HG03558 (cell line): ENCODE data around the gene PITPNB.

ENCODE experiments used
- ATAC-seq: cut with Tn5 transposase; IDR thresholded peaks from one replicate; pipeline ENCODE4 v1.9.1; 2021; ENCODE audit warnings: moderate number of reproducible peaks; ENCODE audit not compliant: unreplicated experiment; ENCODE audit errors: extremely low read depth

The PITPNB gene

DNA sequence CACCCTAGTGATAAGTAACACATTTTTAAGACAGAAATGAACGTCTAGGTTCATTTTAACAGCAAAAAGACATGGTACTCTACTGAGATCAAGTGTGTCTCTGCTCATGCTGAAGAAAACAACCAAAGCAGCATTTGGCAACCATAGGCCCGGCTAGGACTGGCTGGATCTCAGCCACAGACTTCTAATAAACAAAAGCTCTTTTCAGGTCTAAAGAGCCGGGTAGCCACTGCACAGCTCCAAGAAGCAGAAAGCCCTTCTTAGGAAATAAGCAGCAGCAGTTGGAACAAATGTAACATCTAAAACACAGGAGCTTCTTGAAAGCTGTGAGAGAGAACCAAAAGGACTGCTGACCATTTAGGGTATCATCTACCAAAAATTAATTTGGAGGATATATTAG is 37.6 kb downstream of the PITPNB start:
- no peak for ATAC-seq

DNA sequence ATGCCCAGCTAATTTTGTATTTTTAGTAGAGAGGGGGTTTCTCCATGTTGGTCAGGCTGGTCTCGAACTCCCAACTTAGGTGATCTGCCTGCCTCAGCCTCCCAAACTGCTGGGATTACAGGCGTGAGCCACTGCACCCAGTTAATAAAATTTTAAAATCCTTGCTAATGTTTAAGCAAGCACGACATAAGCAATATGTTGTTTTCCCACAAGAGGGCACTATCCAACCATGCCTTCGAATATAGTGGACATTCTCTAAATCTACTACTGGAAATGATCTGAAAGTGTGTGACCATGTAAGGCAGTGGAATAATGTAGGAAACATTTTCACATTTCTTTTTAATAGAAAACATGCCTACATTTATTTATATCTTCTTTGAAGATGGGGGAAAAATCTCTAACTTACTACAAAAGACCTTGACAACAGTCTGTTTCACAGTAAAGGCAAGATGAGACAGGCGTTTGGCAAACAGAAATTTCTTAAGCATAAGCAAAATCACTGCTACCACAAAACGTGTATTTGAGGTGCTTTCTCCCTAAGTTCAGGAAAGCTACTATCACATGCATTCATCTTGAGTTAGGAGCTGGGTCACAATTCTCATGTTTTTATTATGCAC is 38.2 kb downstream of the PITPNB start:
- no peak for ATAC-seq

DNA sequence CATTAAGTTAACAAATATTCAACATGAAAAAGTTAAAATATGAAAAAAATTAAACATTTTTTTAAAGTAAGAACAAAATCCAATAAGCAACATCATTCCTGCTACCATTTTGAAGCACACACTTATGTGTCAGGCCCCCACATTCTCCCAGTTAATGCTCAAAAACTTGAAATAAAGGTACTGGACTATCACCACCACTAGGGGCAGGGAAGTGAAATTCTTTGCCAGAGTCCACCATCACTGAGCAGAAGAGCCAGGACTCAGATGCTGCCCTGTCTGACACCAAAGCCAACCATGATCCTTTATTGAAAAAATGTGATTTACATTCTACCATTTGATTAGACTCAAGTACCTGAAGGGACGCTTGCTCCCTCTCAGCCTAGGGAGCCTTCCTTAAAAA is 39.1 kb downstream of the PITPNB start:
- ATAC-seq: no peak

DNA sequence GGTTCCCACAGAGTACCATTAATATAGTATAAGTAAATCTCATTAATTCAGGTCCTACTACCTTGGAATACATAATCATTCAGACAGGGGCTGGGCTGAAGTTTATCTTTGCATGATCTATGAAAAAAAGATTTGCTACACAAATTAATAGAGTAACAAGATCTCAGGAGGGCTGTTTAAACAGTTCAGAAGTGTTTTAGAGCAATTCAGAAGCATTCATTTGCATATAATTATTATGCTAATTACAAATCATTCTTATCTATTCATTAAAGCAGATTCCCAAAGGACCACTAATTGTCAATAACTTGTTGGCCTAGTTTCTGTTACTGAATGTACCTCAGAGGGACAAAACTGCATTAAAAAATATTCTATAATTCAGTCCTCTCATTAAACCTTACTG is 40.5 kb downstream of the PITPNB start:
- ATAC-seq: no peak

DNA sequence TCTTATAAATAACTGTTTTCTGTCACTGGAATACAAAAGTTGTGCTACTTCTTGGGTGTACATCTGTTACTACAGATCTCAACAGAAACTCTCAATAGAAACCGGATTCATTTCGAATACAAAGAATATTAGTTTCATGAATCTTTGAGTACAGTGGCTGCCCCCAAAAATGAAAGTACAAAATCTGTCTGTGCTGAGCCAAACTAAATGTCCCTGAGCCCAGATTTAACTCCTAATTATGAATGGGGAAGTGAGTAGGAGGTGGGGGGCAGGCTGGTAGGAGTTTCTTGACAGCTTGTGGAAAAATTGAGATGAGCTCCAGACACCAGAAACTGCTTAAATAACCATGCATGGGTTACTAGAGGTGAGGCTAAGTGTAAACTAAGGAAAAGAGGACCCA is 41.6 kb downstream of the PITPNB start:
- ATAC-seq: no peak

DNA sequence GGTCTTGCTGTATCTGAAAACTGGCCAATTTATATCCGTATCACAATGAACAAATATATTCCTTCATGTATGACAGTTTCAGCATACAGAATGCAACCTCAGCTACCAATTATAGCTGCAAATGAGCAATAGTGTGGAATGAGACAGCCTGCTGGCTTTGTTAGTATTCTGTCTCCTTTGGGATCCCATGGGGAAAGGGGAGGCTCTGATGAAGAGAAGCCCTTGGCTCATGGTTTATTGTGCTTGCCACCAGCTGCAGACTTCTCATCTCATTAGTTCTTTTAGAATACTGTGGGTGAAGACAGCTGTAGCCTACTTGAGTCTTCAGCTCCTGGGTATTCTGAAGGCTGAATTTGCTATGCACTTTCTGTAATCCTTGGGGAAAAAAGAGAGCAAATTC is 42.4 kb downstream of the PITPNB start:
- no peak for ATAC-seq

DNA sequence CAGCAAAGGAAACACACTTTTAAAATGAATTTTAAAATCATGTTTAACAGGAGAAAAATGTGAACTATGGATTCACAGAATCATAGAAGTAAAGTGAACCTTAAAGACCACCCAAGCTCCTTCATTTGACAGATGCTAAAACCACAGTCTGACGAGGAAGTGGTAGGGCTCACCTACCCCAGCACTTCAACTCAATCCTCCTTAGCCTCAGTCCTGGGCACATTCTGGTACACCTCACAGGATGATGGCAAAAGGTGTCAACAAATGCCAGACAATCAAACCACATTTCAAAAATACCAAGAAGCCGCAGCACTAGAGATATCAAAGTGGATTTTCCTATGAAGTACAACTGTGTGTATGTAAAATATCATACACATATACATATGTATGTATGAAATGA is 43.1 kb downstream of the PITPNB start:
- no peak for ATAC-seq

DNA sequence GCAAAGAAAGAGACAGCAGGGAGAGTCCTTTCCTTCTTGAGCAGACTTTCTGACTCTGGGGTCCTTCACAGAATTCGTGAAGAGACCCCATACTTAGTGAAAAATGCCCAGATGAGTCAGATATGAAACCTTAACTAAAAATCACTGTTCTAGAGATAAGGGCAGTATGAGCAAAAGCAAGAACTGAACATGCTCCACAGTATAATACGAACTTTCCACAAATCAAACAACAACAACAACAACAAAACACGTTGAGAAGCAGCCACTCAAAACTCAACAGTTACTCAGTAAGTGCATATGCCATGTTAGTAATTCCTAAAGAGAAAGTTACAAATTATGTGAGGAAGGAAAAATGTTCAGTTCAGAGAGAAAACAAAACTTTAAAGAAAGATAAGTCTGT is 44.3 kb downstream of the PITPNB start:
- ATAC-seq: no peak

DNA sequence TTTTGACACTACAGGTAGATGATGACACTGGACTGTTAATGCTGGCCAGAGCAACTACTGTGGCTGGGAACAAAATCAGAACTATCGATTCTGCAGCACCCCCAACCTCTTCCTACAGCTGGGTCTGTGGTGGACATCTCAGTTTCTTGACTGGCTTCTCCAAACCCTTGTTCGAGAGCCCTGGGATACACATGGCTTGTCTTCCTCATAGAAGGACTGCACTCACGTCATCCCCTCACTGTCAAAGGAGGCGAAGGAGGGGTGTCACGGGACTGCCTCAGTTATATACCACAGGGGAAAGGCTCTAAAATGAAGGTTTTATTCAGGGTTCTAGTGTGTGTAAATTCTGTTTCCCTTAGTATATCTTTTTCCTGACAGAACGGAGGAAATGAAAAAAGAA is 44.9 kb downstream of the PITPNB start:
- ATAC-seq: no peak

DNA sequence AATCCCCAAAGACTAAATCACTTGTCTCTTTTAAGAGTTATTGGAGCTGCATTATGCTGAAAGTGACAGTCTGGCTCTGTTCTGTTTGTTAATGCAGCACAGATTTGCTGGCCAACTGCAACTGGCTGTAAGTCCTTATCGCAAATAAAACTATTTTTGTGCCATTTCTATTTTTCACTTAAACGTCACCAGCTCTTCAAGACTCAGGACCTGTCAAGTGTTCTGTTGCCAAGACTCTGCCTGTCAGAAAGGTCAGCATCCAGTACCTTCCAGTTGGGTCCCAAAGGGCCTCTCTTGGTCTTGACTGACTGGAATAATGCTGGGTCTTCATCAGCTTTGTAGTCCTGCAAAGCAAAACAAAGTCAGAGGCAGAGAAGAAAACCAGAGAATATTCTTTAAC is 45.6 kb downstream of the PITPNB start:
- no peak for ATAC-seq

DNA sequence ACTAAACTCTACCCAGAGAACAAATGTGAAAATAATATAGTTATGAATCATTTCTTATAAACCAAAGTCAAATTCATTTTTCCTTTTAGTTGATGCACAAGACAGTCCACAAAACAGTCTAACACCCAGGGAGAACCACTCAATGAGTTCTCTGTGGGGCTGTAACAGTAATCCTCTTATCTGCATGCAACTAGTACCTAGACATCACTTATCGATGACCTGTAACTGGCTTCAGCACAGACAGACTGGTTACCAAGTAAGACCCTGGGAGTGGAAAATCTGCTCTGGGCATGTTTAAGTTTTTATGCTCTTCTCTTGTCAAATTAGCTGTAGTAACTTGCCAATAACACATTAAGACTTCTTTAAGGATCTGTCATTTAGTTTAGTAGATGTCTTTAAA is 46.6 kb downstream of the PITPNB start:
- ATAC-seq: no peak

DNA sequence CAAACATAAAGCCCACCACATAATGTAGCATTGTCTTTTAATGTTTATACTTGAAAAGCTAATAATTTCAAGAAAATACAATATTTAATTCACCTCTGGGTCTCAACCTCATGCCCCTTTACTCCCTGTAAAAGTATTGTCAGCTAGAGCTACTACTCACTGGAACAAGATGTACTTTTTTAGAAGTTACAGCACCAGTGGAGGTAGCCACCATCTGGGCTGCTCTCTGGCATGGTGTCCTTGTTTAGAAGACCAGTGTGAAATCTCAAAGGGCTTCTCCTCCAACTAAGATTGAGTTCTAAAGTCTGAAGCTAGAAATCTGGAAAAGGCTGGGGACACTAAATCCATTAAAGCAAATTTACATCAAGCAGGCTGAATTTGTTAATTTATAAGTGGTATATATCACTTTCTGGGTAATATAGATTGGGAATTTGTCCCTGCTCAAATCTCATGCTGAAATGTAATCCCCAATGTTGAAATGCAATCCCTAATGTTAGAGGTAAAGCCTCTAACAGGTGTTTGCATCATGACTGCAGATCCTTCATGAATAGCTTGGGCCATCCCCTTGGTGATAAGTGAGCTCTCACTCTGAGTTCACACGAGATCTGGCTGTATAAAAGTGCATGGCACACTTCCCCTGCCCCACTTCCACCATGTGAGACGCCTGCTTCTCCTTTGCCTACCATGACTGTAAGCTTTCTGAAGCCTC is 47.6 kb downstream of the PITPNB start:
- ATAC-seq: no peak

DNA sequence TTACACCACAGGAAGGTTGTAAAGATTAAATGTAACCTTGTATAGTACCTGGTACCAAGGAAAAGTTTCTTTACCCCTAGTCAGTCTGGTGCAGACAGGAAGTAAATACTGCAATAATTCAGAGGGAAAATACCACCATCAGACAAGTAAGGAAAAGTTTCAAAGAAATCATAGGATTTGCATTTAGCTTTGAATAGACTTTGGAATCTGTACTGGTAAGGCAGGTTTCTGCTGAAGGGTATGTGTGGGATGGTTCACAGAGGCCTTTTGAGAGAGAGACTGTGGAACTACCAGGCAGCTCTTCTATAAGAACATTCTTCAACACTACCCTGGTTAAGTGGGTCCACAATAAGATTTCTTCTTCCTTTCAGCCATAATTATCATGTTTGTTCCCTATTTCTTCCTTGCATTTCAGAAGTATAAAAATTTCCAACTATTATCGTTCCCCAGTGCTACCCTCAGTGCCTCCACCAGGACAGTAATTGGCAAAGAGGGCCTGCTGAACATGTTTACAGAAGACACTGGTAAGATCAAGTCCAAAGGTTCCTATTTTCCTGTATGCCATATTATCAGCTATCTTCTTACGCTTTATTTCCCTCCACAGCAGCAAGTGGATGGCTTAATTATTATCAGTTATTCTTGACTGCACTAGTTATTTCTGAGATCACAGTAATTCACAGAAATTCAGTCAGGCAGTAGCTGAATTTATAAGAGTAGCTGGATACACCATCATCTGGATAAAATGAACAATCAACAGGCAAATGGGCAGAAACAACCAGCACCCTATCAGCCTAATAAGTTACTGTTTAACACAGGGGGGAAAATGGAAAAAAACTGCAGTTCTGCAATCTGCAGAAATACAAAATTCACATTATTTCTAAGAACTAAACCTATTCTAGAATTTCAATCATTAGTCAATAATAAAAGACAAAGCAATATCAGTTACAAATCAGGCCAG is 48.5 kb downstream of the PITPNB start:
- no peak for ATAC-seq

DNA sequence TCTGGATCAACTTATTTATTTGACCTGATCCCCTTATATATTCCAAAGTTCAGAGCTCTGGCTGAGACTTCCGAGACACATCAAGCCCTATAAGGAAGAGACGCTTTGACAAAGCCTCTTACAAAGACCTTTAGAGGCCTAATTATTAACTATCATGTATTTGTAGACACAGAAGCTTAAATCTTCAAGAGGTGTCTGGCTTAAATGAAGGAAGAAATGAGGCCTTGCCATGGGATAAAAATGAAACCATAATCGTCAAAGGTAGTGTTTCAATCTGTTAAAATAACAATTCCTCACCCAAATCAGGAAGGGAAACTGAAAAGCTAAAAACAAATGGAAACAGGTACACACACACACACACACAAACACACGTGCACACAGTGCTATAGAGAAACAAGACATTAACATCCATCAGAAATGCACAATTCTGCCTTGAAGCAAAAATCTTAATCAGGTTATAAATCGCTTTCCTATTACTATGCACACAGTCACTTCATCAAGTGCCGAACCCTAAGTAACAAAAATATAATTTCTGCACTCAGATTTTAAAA is 50.2 kb downstream of the PITPNB start:
- no peak for ATAC-seq

DNA sequence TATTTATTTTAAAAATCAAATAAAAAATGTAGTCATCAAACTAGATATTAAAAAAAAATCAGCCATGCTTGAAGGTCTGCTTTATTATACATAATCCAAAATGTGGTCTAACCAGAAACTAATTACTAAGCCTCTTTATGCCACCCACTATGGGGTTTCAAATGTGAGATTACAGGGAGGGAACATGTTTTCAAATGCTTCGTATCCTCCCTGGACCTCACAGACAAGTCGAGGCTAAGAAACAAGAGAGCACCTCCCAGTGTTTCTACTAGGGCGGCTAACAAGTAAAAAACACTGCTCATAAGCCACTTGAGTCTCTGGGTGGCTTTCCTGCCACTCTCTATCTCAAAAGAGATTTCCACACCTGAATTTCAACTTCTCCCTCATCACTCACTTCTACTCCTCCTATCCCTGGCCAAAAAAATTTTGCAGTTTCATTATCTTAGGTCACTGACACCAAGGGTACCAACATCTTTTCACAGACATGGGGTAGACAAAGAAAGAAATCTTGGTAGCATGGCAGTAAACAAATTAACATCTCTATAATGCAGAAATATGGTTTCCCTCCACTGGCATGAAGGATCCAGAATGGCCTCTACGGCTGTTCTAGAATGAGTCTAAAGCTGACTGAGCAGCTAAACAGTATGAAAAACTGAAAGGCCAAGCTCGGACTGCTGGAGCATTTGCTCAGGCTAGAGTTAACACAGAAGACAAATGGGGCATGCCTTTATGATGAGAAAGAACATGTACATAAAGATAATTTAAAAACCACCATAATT is 50.9 kb downstream of the PITPNB start:
- no peak for ATAC-seq

DNA sequence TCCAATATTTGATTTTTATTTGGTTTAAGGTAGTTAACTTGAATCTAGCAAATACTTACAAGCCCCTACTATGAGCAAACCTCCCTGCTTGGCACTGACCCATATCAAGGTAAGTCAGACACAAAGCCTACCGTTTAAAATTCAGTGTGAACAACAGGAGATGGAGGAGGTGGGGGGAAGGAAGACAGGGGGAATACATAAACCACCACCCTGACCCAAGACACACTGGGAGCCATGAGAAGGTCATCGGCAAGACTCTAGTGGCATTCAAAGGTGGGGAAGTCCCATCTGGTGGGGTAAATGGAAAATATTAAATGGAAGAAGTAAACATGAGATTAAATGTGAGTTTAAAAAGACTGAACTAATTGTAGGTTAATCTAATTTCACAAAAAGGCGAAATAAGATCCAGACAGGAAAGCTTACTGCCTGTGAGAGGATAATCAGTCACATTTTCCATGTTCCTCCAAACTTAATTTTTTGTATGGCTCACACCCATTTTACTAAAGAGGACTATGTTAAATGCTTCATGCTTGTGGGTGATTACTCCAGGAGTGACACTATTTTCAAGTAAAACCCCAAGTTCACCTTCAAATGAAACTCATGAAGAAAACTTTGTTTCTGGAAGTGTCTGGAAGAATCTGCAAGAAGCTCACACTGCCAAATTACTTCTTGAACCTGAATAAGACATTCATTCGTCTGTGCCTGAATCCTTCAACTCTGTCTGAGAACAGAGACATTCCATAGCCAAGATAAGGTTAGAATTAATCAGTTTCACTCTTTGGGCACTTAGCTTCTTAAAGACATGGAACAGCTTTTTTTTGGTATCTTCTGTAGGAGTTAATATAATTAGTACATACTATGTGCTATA is 51.7 kb downstream of the PITPNB start:
- no peak for ATAC-seq

DNA sequence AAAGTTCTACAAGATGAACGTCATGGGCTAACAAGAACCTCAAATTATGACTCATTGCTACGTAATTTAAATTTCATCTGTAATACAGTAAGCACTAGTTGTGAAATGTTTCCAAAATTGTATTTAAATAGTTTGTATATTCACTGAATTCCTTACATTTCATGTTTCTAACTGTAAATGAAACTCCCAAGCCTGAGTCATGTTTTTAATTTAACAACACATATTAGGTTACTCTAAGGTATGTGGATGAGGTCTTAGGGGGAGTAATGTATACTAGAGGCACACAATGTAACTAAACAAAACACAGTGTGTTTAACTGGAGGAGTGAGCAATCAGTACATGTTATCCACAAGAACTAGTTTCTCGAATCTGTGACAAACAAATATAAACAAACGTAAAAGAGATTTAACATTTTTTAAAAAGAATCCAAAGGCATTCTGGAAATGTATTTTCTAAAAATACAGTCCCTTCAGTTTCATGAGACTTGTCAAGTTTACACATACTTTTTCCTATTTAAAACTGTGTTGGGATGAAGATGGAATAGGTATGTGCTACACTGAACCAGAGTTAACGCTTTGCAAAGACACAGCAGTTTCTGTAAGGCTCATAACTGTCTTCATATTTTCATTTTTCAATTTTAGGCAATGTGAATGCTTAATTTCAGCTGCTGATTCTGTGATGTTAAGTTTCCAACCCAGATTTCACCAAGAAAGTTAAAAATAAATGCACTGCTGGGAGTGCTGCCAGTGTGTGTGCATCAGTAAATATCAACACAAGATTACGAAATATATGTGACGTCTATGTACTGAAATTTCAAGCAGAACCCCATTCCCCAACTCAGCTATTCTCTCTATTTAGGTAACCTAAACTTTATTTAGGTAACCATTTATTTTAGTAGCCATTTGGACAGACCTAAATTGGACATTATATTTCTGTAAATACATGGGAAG is 52.6 kb downstream of the PITPNB start:
- no peak for ATAC-seq

DNA sequence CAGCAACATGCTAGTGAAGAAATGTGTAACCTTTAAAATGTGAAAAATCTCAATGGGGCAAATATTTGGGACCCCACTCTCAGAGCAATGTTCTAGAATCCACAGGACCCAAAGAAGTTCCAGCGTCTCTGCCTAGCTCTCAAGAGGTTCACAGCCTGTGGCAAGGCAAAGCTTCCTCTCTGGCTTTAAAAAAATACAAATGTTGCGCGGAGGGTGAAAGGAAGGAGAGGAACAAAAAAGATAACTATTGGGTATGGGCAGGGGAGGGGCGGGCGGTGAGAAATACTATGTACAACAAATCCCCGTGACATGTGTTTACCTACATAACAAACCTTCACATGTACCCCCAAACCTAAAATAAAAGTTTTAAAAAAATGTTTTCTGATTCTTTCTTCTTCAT is 53.6 kb downstream of the PITPNB start:
- no peak for ATAC-seq
